ENCODE data around the gene CALR. TPM values are rescaled to one million over a fixed set of nuclear protein-coding genes. Genes with fewer than 3 reads are reported as not detected.

The CALR gene
- polyA plus RNA-seq, 2 of the 4 experiments (the other 2 are of a cell fraction), result 419 to 494 TPM

DNA sequence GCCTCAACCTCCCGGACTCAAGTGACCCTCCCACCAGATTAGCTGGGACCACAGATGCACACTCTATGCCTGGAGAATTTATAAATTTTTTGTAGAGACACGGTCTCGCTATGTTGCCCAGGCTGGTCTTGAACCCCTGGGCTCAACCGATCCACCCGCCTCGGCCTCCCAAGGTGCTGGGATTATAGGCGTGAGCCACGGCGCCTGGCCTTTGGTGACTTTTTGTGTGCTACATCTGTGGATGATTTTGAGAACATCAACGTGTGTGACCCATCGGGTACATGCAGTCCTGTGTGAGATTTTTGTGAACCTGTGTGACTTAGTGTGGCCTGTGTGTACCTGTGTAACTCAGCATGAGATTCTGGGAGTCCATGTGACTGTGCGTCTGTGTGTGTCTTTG lies 48.3 kb downstream of the CALR start:
- no peak for ATAC-seq
- TF ChIP-seq POLR2AphosphoS2 (conservative IDR thresholded peaks at IDR 0.05; ENCODE audit: low read length) (no peak), GATA3 (IDR thresholded peaks at IDR 0.05; ENCODE audit: borderline replicate concordance) (no peak), FOSL2 (IDR thresholded peaks at IDR 0.05) (no peak), FOSL2 (CRISPR knock-in tag; IDR thresholded peaks at IDR 0.05) (no peak), PHF8 (IDR thresholded peaks at IDR 0.05; ENCODE audit: borderline replicate concordance, low read depth) (no peak), NFE2L2 (conservative IDR thresholded peaks at IDR 0.05; ENCODE audit: low read length) (no peak), FOSB (CRISPR knock-in tag; IDR thresholded peaks at IDR 0.05) (no peak), CBX8 (IDR thresholded peaks at IDR 0.05) (no peak), MAZ (IDR thresholded peaks at IDR 0.05; ENCODE audit: borderline replicate concordance, low read depth, low read length) (no peak), HOXB13 (CRISPR knock-in tag; IDR thresholded peaks at IDR 0.05; ENCODE audit: low read depth) (no peak), FOXS1 (CRISPR knock-in tag; IDR thresholded peaks at IDR 0.05) (no peak), CHD4 (IDR thresholded peaks at IDR 0.05; ENCODE audit: borderline replicate concordance) (no peak), HOXB5 (CRISPR knock-in tag; IDR thresholded peaks at IDR 0.05) (no peak), E2F6 (IDR thresholded peaks at IDR 0.05; ENCODE audit: borderline replicate concordance, low read depth) (no peak), ZFP36 (IDR thresholded peaks at IDR 0.05; ENCODE audit: borderline replicate concordance, partially characterized antibody) (no peak), TP53 (CRISPR knock-in tag; IDR thresholded peaks at IDR 0.05) (no peak), HMGXB4 (CRISPR knock-in tag; IDR thresholded peaks at IDR 0.05; ENCODE audit: borderline replicate concordance) (no peak)
- TF ChIP-seq, protein P1, sequence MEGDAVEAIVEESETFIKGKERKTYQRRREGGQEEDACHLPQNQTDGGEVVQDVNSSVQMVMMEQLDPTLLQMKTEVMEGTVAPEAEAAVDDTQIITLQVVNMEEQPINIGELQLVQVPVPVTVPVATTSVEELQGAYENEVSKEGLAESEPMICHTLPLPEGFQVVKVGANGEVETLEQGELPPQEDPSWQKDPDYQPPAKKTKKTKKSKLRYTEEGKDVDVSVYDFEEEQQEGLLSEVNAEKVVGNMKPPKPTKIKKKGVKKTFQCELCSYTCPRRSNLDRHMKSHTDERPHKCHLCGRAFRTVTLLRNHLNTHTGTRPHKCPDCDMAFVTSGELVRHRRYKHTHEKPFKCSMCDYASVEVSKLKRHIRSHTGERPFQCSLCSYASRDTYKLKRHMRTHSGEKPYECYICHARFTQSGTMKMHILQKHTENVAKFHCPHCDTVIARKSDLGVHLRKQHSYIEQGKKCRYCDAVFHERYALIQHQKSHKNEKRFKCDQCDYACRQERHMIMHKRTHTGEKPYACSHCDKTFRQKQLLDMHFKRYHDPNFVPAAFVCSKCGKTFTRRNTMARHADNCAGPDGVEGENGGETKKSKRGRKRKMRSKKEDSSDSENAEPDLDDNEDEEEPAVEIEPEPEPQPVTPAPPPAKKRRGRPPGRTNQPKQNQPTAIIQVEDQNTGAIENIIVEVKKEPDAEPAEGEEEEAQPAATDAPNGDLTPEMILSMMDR (IDR thresholded peaks at IDR 0.05), result no peak
- no peaks in the 10 kb centered on the region for H3K9me3 ChIP-seq
- no peak overlapping the region for H3K4me2 ChIP-seq
- FAIRE-seq, result no peak
- no peak for DNase-seq (ENCODE audit: low read depth in 1 of 2, low spot score in 1 of 2)
- H3K4me3 ChIP-seq, result no peak overlapping the region
- 0 out of 3 replicates have a peak, but pooled peaks cover 3% of the 10 kb centered on the region for H3K4me1 ChIP-seq
- CTCF ChIA-PET, result interaction anchor here (1.5 to 16.3 kb wide), 4 partner anchors 9 to 106 kb away, joined by 6 to 309 read pairs (median 67); no protein-coding TSS in a partner anchor
- WGBS (ENCODE audit: missing lambda C conversion rate), result 92% methylated on average over 12 of the region's 12 CpGs
- POLR2A ChIA-PET, result no interaction called here
- H3K27ac ChIP-seq, result no peak overlapping the region

DNA sequence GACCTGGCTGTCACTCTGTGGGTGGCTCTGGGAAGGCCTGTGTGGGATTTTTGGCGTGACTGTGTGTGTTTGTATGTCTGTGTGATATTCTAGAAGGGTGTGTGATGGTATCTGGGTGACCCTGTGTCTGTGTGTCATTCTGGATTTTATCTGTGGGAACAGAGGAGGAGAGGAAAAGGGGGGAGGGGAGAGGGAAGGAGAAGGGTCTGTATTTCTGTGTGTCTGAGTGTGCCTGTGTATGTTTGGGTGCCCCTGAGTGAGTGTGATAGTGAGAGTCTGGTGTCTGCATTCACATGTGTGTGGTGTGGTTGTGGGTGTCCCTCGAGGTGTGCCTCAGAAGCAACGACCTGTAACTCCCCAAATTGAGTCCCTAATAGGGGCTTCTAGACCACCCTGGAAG lies 48.8 kb downstream of the CALR start:
- no peak for ATAC-seq
- H3K4me1 ChIP-seq, result 0 out of 3 replicates have a peak, but pooled peaks cover 3% of the 10 kb centered on the region
- H3K4me3 ChIP-seq, result no peak overlapping the region
- POLR2A ChIA-PET, result no interaction called here
- FAIRE-seq, result no peak
- H3K4me2 ChIP-seq, result no peak overlapping the region
- no peak for TF ChIP-seq CHD2 (IDR thresholded peaks at IDR 0.05; ENCODE audit: low read length, partially characterized antibody)
- no peak for TF ChIP-seq ESRRA (IDR thresholded peaks at IDR 0.05; ENCODE audit: borderline replicate concordance, low read length)
- TF ChIP-seq CBX2 (IDR thresholded peaks at IDR 0.05; ENCODE audit: borderline replicate concordance, low read depth), result no peak
- TF ChIP-seq PHF8 (IDR thresholded peaks at IDR 0.05; ENCODE audit: borderline replicate concordance, low read depth), result no peak
- TF ChIP-seq BHLHE40 (IDR thresholded peaks at IDR 0.05; ENCODE audit: low read depth, low read length), result no peak
- no peaks in the 10 kb centered on the region for H3K9me3 ChIP-seq
- no peak for DNase-seq (ENCODE audit: low read depth in 1 of 2, low spot score in 1 of 2)
- CTCF ChIA-PET, result interaction anchor here (5.8 to 16.3 kb wide), 2 partner anchors 74 to 106 kb away, joined by 121 to 309 read pairs; no protein-coding TSS in a partner anchor
- WGBS (ENCODE audit: missing lambda C conversion rate), result 35% methylated on average over 3 of the region's 3 CpGs
- H3K27ac ChIP-seq, result no peak overlapping the region
